Stimulated activated CD4-positive, alpha-beta T cell treated with anti-CD3 and anti-CD28 coated beads, Interleukin-1b, Interleukin-23, amount 100 ng/mL, for 1 hour (primary cell): Measurements from ENCODE around the gene ACOT2.
"Not testable (repeated sequence)": the region's sequence is repeated elsewhere in the genome, so short reads cannot be mapped to it uniquely, and the experiment has no call there.

Source experiments
- DNase-seq, 2 donors: peaks; one replicate each; pipeline ENCODE4 v3.0.0-alpha.2; 2020; ENCODE audit warnings: low read depth in 2 of 2

The ACOT2 gene

DNA sequence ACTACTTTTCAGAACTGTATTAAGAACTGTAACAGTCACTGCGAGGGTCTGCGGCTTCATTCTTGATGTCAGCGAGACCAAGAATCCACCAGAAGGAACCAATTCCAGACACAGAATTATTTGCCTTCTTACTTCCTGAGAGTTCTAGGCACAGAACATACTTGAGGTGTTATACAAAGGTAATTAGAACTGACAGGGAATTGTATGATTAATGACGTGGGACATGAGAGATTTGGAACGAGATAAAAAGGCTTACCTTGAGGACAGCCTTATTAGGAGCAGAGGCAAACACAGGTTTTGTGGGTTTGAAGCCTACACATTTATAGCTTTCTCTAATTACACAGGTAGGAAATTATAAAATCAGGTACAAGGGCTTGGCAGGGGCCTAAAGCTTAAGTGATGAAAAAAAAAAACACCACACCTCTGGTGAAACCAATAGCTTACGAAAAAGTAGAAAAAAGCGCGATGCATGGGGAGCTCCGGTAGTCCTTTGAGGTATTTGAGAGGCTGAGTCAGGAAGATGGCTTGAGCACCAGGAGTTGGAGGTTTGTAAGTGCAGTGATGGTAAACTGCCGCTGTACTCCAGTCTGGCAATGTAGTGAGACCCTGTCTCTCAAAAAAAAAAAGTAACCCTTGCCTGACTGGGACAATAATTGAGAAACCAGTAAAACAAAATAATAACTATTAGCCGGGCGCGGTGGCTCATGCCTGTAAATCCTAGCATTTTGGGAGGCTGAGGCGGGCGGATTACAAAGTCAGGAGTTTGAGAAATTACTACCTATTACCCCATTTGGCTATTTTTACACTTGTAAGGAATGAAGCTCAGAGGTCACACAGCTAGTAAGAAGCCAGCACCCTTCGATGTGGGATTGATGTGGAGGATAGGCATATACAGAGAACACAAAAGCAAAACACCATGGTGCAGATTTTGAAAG lies 795 bp upstream of the ACOT2 start:
- no peak for DNase-seq

DNA sequence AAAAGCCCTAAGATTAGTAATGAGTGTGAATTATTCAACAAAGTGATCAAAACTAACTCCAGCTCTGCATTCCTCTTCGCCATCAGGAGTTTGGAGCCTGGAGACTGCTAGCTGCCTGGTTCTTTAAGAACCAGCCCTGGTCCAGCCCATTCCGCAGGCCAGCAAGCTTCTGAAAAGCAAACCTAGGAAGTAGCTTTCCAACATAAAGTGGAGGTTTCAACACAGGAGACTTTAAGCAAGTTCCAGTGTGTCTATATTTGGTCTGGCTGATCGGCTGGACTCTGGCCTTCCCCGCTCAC lies 178 bp upstream of the ACOT2 start:
- not testable (repeated sequence) for DNase-seq

DNA sequence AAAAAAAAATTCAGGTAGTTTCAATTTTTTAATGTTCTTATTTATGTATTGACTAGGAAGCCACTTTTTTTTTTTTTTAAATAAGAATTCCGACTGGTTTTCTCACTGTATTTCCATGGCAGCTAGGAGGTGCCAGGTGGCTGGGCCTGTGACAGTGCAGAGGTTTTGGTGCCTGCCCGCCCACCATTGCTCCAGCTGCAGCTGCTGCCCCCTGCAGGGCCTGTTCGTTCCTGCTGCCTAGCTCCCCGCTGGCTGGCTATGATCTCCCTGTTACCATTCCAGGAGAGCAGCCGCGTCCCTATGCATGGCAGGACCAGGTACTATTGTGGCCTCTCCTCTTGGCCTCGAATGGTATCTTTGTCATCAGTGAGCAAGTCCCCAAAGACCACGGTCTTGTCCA lies 1.9 kb downstream of the ACOT2 start:
- peak in 1 of 2 donors; percentile 39 for DNase-seq

DNA sequence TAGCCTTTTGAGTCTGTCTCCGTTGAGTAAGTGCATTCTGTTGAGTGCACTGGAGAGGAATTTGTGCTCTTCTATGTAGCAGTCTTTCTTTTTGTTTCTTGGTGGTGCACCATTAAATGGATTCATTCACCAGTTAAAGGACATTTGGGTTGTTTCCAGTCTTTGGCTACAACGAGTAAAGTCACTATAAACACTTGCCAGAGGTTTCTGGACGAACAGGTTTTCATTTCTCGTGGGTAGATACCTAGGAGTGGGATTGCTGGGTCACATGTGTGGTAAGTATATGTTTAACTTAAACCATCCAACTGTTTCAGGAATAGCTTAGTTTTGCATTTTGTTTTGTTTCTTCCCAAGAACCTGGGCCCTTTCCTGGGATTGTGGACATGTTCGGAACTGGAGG lies 4.0 kb downstream of the ACOT2 start:
- not testable (repeated sequence) for DNase-seq

DNA sequence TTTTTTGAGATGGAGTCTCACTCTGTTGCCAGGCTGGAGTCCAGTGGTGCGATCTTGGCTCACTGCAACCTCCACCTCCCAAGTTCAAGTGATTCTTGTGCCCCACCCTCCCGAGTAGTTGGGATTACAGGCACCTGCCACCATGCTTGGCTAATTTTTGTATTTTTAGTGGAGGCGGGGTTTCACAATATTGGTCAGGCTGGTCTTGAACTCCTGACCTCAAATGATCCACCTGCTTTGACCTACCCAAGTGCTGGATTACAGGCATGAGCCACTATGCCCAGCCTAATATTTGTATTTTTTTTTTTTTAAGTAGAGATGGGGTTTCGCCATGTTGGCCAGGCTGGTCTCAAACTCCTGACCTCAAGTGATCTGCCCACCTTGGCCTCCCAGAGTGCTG lies 4.7 kb downstream of the ACOT2 start:
- not testable (repeated sequence) for DNase-seq

DNA sequence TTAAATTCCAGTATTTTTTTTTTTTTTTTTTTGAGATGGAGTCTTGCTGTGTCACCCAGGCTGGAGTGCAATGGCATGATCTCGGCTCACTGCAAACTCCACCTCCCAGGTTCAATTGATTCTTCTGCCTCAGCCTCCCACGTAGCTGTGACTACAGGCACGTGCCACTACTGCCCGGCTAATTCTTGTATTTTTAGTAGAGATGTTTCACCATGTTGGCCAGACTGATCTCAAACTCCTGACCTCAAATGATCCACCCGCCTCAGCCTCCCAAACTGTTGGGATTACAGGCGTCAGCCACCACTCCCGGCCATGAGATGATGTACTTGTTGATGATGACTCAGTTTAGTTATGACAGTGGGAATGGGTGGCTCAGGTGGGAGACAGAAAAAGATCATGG lies 5.2 kb downstream of the ACOT2 start:
- DNase-seq: not testable (repeated sequence)

DNA sequence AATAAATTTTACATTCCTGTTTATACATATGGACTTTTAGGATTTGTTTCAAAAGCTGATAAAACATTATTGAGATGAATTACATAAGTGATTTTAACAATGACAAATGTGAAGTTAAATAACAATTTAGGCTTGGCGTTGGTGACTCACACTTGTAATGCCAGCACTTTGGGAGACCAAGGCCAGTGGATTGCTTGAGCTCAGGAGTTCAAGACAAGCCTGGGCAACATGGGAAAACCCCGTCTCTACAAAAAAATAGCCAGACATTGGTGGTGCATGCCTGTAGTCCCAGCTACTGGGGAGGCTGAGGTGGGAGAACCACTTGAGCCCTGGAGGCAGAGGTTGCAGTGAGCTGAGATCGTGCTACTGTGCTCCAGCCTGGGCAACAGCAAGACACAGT lies 7.4 kb downstream of the ACOT2 start:
- no peak for DNase-seq

DNA sequence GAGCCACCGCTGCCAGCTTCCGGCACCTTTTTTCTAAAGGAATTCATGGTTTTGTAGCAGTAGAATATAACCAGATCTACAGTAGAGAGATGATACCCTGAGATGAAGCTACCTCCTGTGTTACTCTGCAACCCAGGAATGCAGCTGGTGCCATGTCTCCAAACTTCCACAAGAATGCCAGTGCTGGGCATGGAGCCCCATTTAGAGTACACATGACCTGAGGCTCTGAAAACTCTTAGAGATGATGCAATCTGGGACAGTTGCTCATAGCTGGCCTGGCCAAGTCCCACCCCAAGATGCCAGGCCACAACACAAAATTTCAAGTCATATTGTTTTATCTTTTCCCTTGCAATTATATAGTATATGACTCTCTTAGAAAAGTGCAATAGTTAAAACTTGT lies 8.2 kb downstream of the ACOT2 start:
- not testable (repeated sequence) for DNase-seq

DNA sequence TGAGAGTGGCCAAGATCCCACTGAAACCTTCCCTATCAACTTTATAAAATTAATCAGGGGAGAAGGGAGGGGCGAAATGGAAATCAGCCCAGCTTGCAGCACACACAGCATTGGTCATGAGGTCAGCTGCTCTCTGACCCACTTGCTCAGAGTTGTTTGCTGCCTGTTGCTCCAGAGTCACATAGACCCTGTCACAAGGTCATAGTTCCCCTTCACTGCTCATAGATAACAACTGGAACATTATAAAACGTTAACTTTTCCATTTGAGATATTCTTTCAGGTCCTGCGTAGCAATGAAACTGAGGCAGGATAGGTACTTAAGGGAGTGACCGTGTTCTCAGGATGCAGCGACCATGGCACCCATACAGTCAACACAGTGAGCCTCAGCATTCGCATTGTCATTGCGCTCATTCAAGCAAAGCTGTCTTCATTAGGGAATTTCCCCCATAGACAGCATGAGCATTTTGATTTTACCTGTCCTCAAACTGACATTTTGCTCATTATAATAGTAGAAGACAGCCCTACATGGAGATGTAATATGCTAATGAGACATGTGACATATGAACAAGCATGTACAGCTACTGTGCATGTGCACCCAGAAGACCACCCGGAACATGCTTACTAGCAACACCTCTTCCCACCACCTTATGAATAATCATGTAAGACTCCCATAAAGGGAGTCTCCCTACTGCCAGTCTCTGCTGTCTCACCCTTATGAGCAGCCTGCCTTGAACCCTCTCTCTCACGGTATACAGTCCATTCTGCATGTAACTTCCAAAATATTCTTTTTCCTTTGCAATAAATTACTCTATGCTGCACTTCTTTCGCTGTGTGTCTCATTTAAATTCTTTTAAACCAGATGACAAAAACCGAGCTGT lies 13.3 kb downstream of the ACOT2 start:
- not testable (repeated sequence) for DNase-seq

DNA sequence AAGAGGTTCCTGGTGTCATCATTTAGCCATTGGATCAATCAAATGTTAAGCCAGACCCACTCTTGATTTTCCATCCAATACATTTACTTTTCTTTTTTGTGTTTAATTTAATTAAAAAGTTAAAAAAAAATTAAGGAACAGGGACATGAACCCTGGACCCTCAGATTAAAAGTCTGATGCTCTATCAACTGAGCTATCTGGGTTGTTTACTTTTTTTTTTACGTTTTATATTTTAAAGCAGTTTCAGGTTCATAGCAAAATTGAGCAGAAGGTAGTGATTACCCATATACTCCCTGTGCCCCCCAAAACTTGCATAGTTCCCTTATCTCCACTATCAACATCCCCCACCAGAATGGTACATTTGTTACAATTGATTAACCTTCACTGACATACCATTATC lies 19.7 kb downstream of the ACOT2 start:
- no peak for DNase-seq

DNA sequence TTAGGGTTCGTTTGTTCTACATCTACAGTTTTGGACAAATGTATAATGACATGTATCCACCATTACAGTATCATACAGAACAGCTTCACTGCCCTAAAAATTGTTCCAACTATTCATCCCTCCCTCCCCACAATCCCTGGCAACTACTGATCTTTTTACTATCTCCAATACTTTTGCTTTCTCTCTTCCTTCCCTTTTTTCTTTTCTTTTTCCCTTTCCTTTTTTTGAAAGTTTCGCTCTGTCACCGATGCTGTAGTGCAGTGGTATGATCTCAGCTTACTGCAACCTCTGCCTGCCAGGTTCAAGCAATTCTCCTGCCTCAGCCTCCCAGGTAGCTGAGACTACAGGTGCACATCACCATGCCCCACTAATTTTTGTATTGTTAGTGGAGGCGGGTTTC lies 20.1 kb downstream of the ACOT2 start:
- no peak for DNase-seq

DNA sequence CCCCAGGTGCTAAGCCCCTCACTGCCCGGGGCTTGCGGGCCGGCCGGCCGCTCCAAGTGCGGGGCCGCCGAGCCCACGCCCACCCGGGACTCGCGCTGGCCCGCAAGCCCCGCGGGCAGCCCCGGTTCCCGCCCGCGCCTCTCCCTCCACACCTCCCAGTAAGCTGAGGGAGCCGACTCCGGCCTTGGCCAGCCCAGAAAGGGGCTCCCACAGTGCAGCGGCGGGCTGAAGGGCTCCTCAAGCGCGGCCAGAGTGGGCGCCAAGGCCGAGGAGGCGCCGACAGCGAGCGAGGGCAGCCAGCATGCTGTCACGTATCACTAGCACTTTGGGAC lies 21.6 kb downstream of the ACOT2 start:
- not testable (repeated sequence) for DNase-seq

DNA sequence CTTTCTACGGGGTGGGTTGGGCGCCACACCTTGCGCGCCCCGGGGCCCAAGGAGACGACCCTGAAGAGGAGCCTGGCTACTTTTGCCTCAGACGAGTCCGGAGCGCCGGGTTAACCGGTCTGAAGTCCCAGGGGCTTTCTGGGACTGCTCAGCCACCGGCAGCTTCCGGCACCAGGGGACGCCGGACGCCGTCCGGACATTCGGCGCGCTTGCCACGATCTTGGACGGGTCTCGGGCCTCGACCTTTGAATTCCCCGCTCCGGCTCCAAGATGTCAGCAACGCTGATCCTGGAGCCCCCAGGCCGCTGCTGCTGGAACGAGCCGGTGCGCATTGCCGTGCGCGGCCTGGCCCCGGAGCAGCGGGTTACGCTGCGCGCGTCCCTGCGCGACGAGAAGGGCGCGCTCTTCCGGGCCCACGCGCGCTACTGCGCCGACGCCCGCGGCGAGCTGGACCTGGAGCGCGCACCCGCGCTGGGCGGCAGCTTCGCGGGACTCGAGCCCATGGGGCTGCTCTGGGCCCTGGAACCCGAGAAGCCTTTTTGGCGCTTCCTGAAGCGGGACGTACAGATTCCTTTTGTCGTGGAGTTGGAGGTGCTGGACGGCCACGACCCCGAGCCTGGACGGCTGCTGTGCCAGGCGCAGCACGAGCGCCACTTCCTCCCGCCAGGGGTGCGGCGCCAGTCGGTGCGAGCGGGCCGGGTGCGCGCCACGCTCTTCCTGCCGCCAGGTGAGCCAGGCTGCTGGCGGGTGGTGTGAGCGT lies 22.9 kb downstream of the ACOT2 start, which contains the start of gene ACOT4:
TSS of gene ACOT4 (plus strand) at position 184 of the 760 bp plus-strand sequence. CDS start at position 271, 87 bp downstream.
- DNase-seq: peak in 1 of 2 donors; percentile 21

DNA sequence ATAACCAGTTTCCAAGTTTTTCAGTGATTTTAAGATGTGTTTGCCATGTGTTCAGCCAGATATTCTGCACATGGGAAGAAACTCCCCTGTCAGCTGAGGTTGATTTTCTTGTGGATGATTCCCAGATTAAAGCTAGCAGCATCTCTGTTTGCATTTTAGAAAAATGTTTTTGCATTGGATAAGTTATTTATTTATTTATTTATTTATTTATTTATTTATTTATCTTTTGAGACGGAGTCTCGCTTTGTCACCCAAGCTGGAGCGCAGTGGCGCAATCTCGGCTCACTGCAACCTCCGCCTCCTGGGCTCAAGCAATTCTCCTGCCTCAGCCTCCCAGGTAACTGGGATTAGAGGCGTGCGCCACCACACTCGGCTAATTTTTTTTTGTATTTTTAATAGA lies 25.5 kb downstream of the ACOT2 start:
- DNase-seq: no peak

DNA sequence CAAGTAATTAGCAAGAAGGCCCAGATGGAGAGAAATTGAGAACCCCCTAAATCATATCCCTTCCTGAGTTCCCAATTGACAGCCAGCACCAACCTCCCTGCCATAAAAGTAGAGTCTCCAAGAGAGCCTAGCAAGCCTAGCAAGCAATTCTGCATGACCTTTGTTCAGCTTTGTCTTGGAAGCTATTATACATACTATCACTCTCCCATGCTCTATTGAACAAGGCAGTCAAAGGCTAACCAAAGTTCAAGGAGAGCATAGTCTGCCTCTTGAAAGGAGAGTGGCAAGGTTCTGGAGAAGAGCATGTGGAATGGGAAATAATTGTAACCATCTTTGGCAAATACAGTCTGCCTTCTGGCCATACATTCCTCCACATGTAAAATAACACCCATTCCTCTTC lies 30.5 kb downstream of the ACOT2 start:
- no peak for DNase-seq

DNA sequence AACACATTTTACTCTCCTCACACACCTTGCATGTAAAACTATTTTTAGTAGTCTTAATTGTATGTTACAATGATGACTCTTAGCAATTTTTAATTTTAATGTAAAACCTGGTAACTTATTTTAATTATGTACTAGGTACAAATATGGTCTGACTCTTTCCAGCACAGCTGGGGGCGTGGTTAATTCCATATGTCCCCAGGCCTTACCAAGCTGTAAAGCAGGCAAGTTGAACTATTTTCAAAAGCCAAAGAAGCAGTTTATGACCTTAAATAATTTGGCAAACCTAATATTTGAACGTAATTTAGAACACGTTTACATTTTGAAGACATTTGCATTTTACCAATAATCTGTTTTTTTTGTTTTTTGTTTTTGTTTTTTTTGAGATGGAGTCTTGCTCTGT lies 34.0 kb downstream of the ACOT2 start:
- no peak for DNase-seq

DNA sequence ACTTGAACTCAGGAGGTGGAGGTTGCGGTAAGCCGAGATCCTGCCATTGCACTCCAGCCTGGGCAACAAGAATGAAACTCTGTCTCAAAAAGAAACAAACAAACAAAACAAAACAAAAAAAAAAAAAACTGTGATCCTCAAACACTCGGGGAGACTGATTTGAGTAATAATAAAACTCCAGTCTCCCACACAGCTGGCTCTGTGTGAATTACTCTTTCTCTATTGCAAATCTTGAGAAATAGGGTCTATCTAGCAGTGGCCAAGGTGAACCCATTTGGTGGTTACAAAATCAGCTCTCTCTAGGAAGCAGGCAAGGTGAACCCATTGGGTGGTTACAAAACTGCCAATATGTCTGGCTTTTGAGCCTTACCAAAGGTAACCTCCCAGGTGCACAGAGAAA lies 37.3 kb downstream of the ACOT2 start:
- no peak for DNase-seq

DNA sequence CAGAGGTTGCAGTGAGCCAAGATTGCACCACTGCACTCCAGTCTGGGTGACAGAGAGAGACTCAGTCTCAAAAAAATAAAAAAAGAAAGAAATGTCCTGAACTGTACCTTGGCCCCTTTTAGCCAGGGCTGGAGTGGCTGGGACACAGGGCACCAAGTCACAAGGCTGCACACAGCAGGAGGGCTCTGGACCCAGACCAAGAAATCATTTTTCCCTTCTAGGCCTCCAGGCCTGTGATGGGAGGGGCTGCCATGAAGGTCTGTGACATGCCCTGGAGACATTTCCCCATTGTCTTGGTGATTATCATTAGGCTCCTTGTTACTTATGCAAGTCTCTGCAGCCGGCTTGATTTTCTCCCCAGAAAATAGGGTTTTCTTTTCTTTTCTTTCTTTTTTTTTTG lies 38.2 kb downstream of the ACOT2 start:
- DNase-seq: no peak

DNA sequence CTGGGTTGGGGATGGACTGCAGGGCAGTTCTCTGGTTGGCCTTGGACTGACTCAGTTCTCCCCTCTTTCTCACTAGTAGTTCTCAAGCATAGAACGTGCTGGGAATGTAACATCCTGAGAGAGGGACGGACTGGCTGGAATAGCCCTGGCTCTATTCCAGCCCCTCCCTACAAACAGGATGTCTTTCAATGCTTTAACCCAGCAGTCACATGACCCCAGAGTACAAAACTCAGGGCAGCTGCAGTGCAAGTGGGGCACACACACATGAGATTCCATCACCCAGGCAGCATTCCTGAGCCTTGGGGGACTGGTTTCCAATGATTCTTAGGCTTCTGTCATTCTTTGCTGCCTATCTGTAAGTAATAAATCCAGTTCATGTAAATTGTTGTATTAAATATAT lies 41.7 kb downstream of the ACOT2 start:
- no peak for DNase-seq

DNA sequence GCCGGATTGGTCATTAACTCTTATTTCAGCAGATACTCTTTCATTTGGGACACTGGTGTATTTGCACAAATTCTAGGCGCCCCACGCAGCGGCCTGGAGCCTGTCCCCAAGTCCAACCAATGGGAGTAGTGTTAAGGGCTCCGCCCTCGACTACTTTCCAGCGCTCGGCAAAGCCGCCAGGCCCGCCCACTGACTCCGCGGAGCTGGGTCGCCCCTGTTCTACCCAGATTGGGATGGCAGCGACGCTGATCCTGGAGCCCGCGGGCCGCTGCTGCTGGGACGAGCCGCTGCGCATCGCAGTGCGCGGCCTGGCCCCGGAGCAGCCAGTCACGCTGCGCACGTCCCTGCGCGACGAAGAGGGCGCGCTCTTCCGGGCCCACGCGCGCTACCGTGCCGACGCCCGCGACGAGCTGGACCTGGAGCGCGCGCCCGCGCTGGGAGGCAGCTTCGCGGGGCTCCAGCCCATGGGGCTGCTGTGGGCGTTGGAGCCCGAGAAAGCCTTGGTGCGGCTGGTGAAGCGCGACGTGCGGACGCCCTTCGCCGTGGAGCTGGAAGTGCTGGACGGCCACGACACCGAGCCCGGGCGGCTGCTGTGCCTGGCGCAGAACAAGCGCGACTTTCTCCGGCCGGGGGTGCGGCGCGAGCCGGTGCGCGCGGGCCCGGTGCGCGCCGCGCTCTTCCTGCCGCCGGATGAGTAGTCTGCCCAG lies 43.5 kb downstream of the ACOT2 start, which contains the start of gene ACOT6:
TSS of gene ACOT6 (plus strand) at position 179 of the 707 bp plus-strand sequence. CDS start at position 234, 55 bp downstream.
- peak; percentile 11 to 29 for DNase-seq

DNA sequence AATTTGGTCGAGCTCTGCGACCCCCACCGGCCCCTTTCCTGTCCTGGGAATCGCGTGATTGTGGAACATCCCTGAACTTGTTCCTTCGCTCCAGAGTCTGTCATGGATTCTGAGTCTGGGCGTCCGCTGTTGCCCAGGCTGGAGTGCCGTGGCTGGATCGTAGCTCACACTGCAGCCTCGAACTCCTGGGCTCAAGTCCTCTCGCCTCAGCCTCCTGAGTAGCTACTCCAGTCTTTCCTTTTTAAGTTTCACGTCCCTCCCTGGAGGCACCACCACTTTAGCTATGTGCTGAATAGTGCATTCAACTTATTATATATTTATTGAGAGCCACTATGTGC lies 44.0 kb downstream of the ACOT2 start:
- DNase-seq: no peak
